HUES6 (cell line): ENCODE results near the gene DAB1.

ENCODE experiments used
- H3K27ac ChIP-seq: 2 replicates; pipeline ENCODE4 v1.7.0; 2013; ENCODE audit warnings: low read depth, mild to moderate bottlenecking, low read length, inconsistent platforms
- H3K27me3 ChIP-seq: 2 replicates; pipeline ENCODE4 v1.6.1; 2013; ENCODE audit warnings: low read length; ENCODE audit not compliant: control insufficient read depth, insufficient read depth
- H3K36me3 ChIP-seq: 2 replicates; pipeline ENCODE4 v1.6.1; 2013; ENCODE audit warnings: low read length; ENCODE audit not compliant: control insufficient read depth, insufficient read depth
- H3K4me1 ChIP-seq: 2 replicates; pipeline ENCODE4 v1.6.1; 2013; ENCODE audit warnings: low read length; ENCODE audit not compliant: control insufficient read depth, insufficient read depth
- H3K4me3 ChIP-seq: 2 replicates; pipeline ENCODE4 v1.5.1; 2013; ENCODE audit warnings: low read depth, low read length
- H3K9ac ChIP-seq: one replicate; pipeline ENCODE4 v1.6.1; 2013; ENCODE audit warnings: mild to moderate bottlenecking, low read length
- H3K9me3 ChIP-seq: 2 replicates; pipeline ENCODE4 v1.6.1; 2013; ENCODE audit warnings: low read depth, low read length; ENCODE audit not compliant: control insufficient read depth, insufficient read depth

The DAB1 gene

GRCh38 chr1:57084701-57085100 lies 339.2 kb downstream of the DAB1 start:
- no peaks in the 10 kb centered on the region for H3K9me3 ChIP-seq
- no peaks in the 10 kb centered on the region for H3K36me3 ChIP-seq
- no peaks in the 10 kb centered on the region; the same call in 1 of the 2 replicates for H3K4me1 ChIP-seq
- no peaks in the 10 kb centered on the region for H3K27me3 ChIP-seq
- no peak overlapping the region for H3K4me3 ChIP-seq
- no peak overlapping the region for H3K27ac ChIP-seq
- no peak overlapping the region for H3K9ac ChIP-seq

GRCh38 chr1:57082711-57083439 lies 341.0 kb downstream of the DAB1 start:
- H3K4me1 ChIP-seq: no peaks in the 10 kb centered on the region
- H3K4me3 ChIP-seq: no peak overlapping the region
- H3K27me3 ChIP-seq: no peaks in the 10 kb centered on the region
- H3K9ac ChIP-seq: no peak overlapping the region
- H3K27ac ChIP-seq: no peak overlapping the region
- no peaks in the 10 kb centered on the region for H3K36me3 ChIP-seq
- no peaks in the 10 kb centered on the region for H3K9me3 ChIP-seq

- Histone ChIP-seq H3K4me3 (no peak overlapping the region), H3K27me3 (no peaks in the 10 kb centered on the region), H3K9ac (no peak overlapping the region), H3K36me3 (no peaks in the 10 kb centered on the region), H3K4me1 (no peaks in the 10 kb centered on the region), H3K9me3 (no peaks in the 10 kb centered on the region), H3K27ac (no peak overlapping the region)
Observed at GRCh38 chr1:57079454-57080157, 344.3 kb downstream of the DAB1 start.

GRCh38 chr1:57072401-57073110 lies 351.3 kb downstream of the DAB1 start:
- Histone ChIP-seq H3K4me3 (no peak overlapping the region), H3K4me1 (peaks cover 5% of the 10 kb centered on the region), H3K9ac (no peak overlapping the region), H3K27me3 (no peaks in the 10 kb centered on the region), H3K36me3 (no peaks in the 10 kb centered on the region), H3K27ac (no peak overlapping the region), H3K9me3 (no peaks in the 10 kb centered on the region)

GRCh38 chr1:57067863-57068262 lies 356.0 kb downstream of the DAB1 start:
- Histone ChIP-seq H3K4me3 (no peak overlapping the region), H3K9ac (no peak overlapping the region), H3K4me1 (peaks cover 16% of the 10 kb centered on the region), H3K36me3 (no peaks in the 10 kb centered on the region), H3K27ac (no peak overlapping the region), H3K27me3 (no peaks in the 10 kb centered on the region), H3K9me3 (no peaks in the 10 kb centered on the region)

- no peaks in the 10 kb centered on the region for H3K27me3 ChIP-seq
- no peak overlapping the region for H3K4me3 ChIP-seq
- H3K36me3 ChIP-seq: no peaks in the 10 kb centered on the region
- H3K9me3 ChIP-seq: no peaks in the 10 kb centered on the region
- H3K4me1 ChIP-seq: peaks cover 13% of the 10 kb centered on the region
- H3K27ac ChIP-seq: no peak overlapping the region
- no peak overlapping the region for H3K9ac ChIP-seq
Observed at GRCh38 chr1:57066980-57067610, 356.8 kb downstream of the DAB1 start.

- H3K27ac ChIP-seq: no peak overlapping the region
- peaks cover 13% of the 10 kb centered on the region for H3K4me1 ChIP-seq
- no peak overlapping the region for H3K9ac ChIP-seq
- no peaks in the 10 kb centered on the region for H3K9me3 ChIP-seq
- H3K27me3 ChIP-seq: no peaks in the 10 kb centered on the region
- H3K36me3 ChIP-seq: no peaks in the 10 kb centered on the region; the same call in 1 of the 2 replicates
- H3K4me3 ChIP-seq: no peak overlapping the region
Observed at GRCh38 chr1:57065442-57065841, 358.4 kb downstream of the DAB1 start.

- no peak overlapping the region for H3K27ac ChIP-seq
- H3K4me3 ChIP-seq: no peak overlapping the region
- H3K36me3 ChIP-seq: no peaks in the 10 kb centered on the region; the same call in 1 of the 2 replicates
- peaks cover 13% of the 10 kb centered on the region for H3K4me1 ChIP-seq
- H3K27me3 ChIP-seq: no peaks in the 10 kb centered on the region
- H3K9ac ChIP-seq: no peak overlapping the region
- H3K9me3 ChIP-seq: no peaks in the 10 kb centered on the region
Observed at GRCh38 chr1:57064379-57065140, 359.3 kb downstream of the DAB1 start.

GRCh38 chr1:57063406-57064125 lies 360.3 kb downstream of the DAB1 start:
- H3K9me3 ChIP-seq: no peaks in the 10 kb centered on the region
- H3K9ac ChIP-seq: no peak overlapping the region
- H3K36me3 ChIP-seq: no peaks in the 10 kb centered on the region; the same call in 1 of the 2 replicates
- H3K27ac ChIP-seq: no peak overlapping the region
- peaks cover 13% of the 10 kb centered on the region for H3K4me1 ChIP-seq
- no peaks in the 10 kb centered on the region for H3K27me3 ChIP-seq
- no peak overlapping the region for H3K4me3 ChIP-seq

- Histone ChIP-seq H3K9ac (no peak overlapping the region), H3K27ac (no peak overlapping the region), H3K4me1 (peaks cover under 1% of the 10 kb centered on the region; the same call in 1 of the 2 replicates), H3K36me3 (no peaks in the 10 kb centered on the region; the same call in 1 of the 2 replicates), H3K9me3 (no peaks in the 10 kb centered on the region), H3K27me3 (no peaks in the 10 kb centered on the region), H3K4me3 (no peak overlapping the region)
Observed at GRCh38 chr1:57061369-57061768, 362.5 kb downstream of the DAB1 start.
